HepG2 (cell line): ENCODE data around the gene SNED1. TPM values are rescaled to one million over a fixed set of nuclear protein-coding genes. Genes with fewer than 3 reads are reported as not detected.

Experiments used
- ATAC-seq: fragments of 200-7000 bp; cut with Tn5 transposase; 3 replicates; pipeline ENCODE4 v1.9.1; 2020; ENCODE audit warnings: mild to moderate bottlenecking, moderate library complexity
- BruUV-seq: library from RNA; stranded (reverse); fragments of 400-500 nt; replicated peaks from 2 replicates; lab custom pipeline; 2021; lab: Mats Ljungman, UMichigan
- CTCF ChIA-PET: fragments of 300-600 bp; formaldehyde crosslinking; extraction: SDS; loops from one replicate; lab custom pipeline; 2021; ENCODE audit warnings: low total read pairs, inconsistent platforms, low intra/inter-chr PET ratio; lab: Yijun Ruan, JAX
- POLR2A ChIA-PET: fragments of 350-600 bp; sonication (Branson Sonifier 250); formaldehyde crosslinking; loops from one replicate; lab custom pipeline; 2020; ENCODE audit warnings: antibody characterized with exemption, inconsistent platforms; lab: Yijun Ruan, JAX
- DNase-seq: peaks from one replicate; pipeline ENCODE4 v3.0.0-alpha.2; 2015; ENCODE audit warnings: low spot score
- FAIRE-seq: peaks from 3 replicates; lab custom pipeline; 2011; peaks lifted over from hg19 to GRCh38; lab: Jason Lieb, UNC
- H2AFZ ChIP-seq: one replicate; pipeline ENCODE4 v1.6.1; 2011; ENCODE audit warnings: low read length, inconsistent platforms
- H3K27ac ChIP-seq: fragments of 300-600 bp; 3 replicates; pipeline ENCODE4 v1.8.0; 2011; ENCODE audit warnings: mixed run types, mild to moderate bottlenecking, mixed read lengths, low read length, inconsistent platforms; ENCODE audit not compliant: insufficient read depth; ENCODE audit errors: extremely low read length
- H3K27me3 ChIP-seq, 2 experiments: fragments of 200-600 bp in 1 of 2; 2 replicates in 1 of 2; 3 replicates in 1 of 2; pipeline versions ENCODE4 v1.6.0 to v1.8.0; 2011; ENCODE audit warnings: low read length in 2 of 2, mild to moderate bottlenecking in 2 of 2, moderate library complexity in 2 of 2, inconsistent platforms in 1 of 2; ENCODE audit not compliant: insufficient read depth in 2 of 2, control insufficient read depth in 1 of 2
- H3K36me3 ChIP-seq, 2 experiments: fragments of 200-600 bp in 1 of 2; replicated peaks in 1 of 2; 2 replicates in 1 of 2; 3 replicates in 1 of 2; pipeline versions ENCODE4 v1.5.1 to v1.8.0; 2011; ENCODE audit warnings: low read length in 2 of 2, inconsistent platforms in 1 of 2; ENCODE audit not compliant: insufficient read depth in 2 of 2, control insufficient read depth in 1 of 2
- H3K4me1 ChIP-seq: 2 replicates; pipeline ENCODE4 v1.5.1; 2012; ENCODE audit warnings: low read length, inconsistent platforms; ENCODE audit not compliant: insufficient read depth
- H3K4me2 ChIP-seq: 2 replicates; pipeline ENCODE4 v1.6.0; 2011; ENCODE audit warnings: low read depth, low read length, inconsistent platforms
- H3K4me3 ChIP-seq, 3 experiments: fragments of 200-600 bp in 1 of 3; sonication (generic), shearing (Covaris generic) in 1 of 3; replicated peaks in 1 of 3; 2 replicates each; pipeline ENCODE4 v1.5.1; 2011 to 2016; ENCODE audit warnings: low read length in 3 of 3, inconsistent platforms in 2 of 3, low read depth in 2 of 3, mild to moderate bottlenecking in 2 of 3, control low read depth in 1 of 3, mixed read lengths in 1 of 3; ENCODE audit not compliant: insufficient read depth in 1 of 3
- H3K79me2 ChIP-seq: one replicate; pipeline ENCODE4 v1.6.1; 2011; ENCODE audit warnings: low read length, inconsistent platforms; ENCODE audit not compliant: insufficient read depth
- H3K9ac ChIP-seq: 2 replicates; pipeline ENCODE4 v1.6.0; 2011; ENCODE audit warnings: mild to moderate bottlenecking, low read depth, low read length, inconsistent platforms; ENCODE audit not compliant: insufficient read depth
- H3K9me3 ChIP-seq: 2 replicates; pipeline ENCODE4 v1.5.1; 2012; ENCODE audit warnings: mild to moderate bottlenecking, low read length
- H4K20me1 ChIP-seq: 2 replicates; pipeline ENCODE4 v1.6.0; 2011; ENCODE audit warnings: inconsistent platforms, mild to moderate bottlenecking, low read length, moderate library complexity; ENCODE audit not compliant: insufficient read depth
- CENPX ChIP-seq: sonication (generic); formaldehyde crosslinking; IDR thresholded peaks from 2 replicates; pipeline ENCODE4 v1.9.0; 2021; ENCODE audit warnings: mild to moderate bottlenecking, missing genetic modification reagents, moderate library complexity
- EHMT2 ChIP-seq: fragments of 200-600 bp; sonication (generic); IDR thresholded peaks from 2 replicates; pipeline ENCODE4 v1.7.0; 2017; ENCODE audit warnings: antibody characterized with exemption, low read depth, low read length, borderline replicate concordance
- GLI4 ChIP-seq: sonication (generic); formaldehyde crosslinking; IDR thresholded peaks from 2 replicates; pipeline ENCODE4 v1.5.1; 2020; ENCODE audit warnings: missing genetic modification reagents, mild to moderate bottlenecking, moderate library complexity, borderline replicate concordance
- KAT7 ChIP-seq: IDR thresholded peaks from 2 replicates; pipeline ENCODE4 v1.6.1; 2018; ENCODE audit warnings: borderline replicate concordance, missing compliant biosample characterization
- MTF2 ChIP-seq: sonication (generic); formaldehyde crosslinking; IDR thresholded peaks from 2 replicates; pipeline ENCODE4 v1.5.0; 2020; ENCODE audit warnings: missing genetic modification reagents, borderline replicate concordance
- POGZ ChIP-seq: sonication (generic); formaldehyde crosslinking; IDR thresholded peaks from 2 replicates; pipeline ENCODE4 v1.4.0; 2020; ENCODE audit warnings: mild to moderate bottlenecking, missing genetic modification reagents
- SNAI1 ChIP-seq: sonication (generic); formaldehyde crosslinking; IDR thresholded peaks from 2 replicates; pipeline ENCODE4 v1.5.0; 2020; ENCODE audit warnings: mild to moderate bottlenecking, missing genetic modification reagents, borderline replicate concordance
- USF2 ChIP-seq, 2 experiments: sonication (generic) in 1 of 2; formaldehyde crosslinking in 1 of 2; IDR thresholded peaks; 2 replicates each; pipeline versions ENCODE4 v1.5.1 to v1.6.1; 2011 to 2020; ENCODE audit warnings: borderline replicate concordance in 1 of 2, low read depth in 1 of 2, low read length in 1 of 2, mild to moderate bottlenecking in 1 of 2, missing genetic modification reagents in 1 of 2, moderate library complexity in 1 of 2
- YEATS2 ChIP-seq: sonication (generic); formaldehyde crosslinking; IDR thresholded peaks from 2 replicates; pipeline ENCODE4 v1.4.0; 2020; ENCODE audit warnings: missing genetic modification reagents, borderline replicate concordance
- ZBTB4 ChIP-seq: sonication (generic); formaldehyde crosslinking; IDR thresholded peaks from 2 replicates; pipeline ENCODE4 v1.4.0; 2020; ENCODE audit warnings: missing genetic modification reagents, mild to moderate bottlenecking, borderline replicate concordance
- ZC3H4 ChIP-seq: sonication (generic); formaldehyde crosslinking; IDR thresholded peaks from 2 replicates; pipeline ENCODE4 v1.4.0; 2020; ENCODE audit warnings: missing genetic modification reagents, borderline replicate concordance
- ZNF543 ChIP-seq: sonication (generic); formaldehyde crosslinking; IDR thresholded peaks from 2 replicates; pipeline ENCODE4 v1.4.0; 2020; ENCODE audit warnings: mild to moderate bottlenecking, missing genetic modification reagents
- WGBS: methylation state at CpG from one replicate; pipeline ENCODE4 v1.1.6; 2017; ENCODE audit warnings: low lambda C conversion rate; 5-methylcytosine and 5-hydroxymethylcytosine counted together
- in situ Hi-C: cut with HindIII; loops from 2 replicates; pipeline ENCODE4 v1.10.0; 2017; ENCODE audit warnings: low pct_unique_long_range_greater_than_20kb; ENCODE audit not compliant: extremely low pct_ligation_motif_present
- intact Hi-C: fragments of 100-400 bp; cut with micrococcal nuclease; formaldehyde crosslinking; loops from one replicate; pipeline ENCODE4 v1.10.0; 2022; ENCODE audit not compliant: unreplicated experiment
- polyA plus RNA-seq, 8 experiments: library from polyadenylated mRNA; depleted of rRNA in 3 of 8; stranded (reverse) in 7 of 8; unstranded in 1 of 8; fragments of >200 nt; fragmentation: Illumina TruSeq in 4 of 8; extraction: Trizol in 4 of 8; gene quantifications; 2 replicates each; pipeline versions ENCODE4 v1.2.1 to v1.2.3, GENCODE V29; 2011 to 2016; ENCODE audit warnings: low read depth in 4 of 8, missing spikeins in 1 of 8, mixed read lengths in 1 of 8; ENCODE audit not compliant: insufficient read depth in 1 of 8
- total RNA-seq, 5 experiments: library from RNA; depleted of rRNA; stranded (reverse); fragments of >200 nt; fragmentation: Illumina TruSeq; extraction: Trizol; gene quantifications; 2 replicates each; pipeline ENCODE4 v1.2.3, GENCODE V29; 2016; ENCODE audit warnings: low read depth in 1 of 5
- TF ChIP-seq, protein P1 (sequence below): sonication (generic); formaldehyde crosslinking; IDR thresholded peaks from 2 replicates; pipeline ENCODE4 v1.5.0; 2020; ENCODE audit warnings: mild to moderate bottlenecking, missing genetic modification reagents

The SNED1 gene
- total and polyA plus RNA-seq, 2 of the 13 experiments (the other 11 are each of a cell fraction or from before 2014, with no cell fraction given): 0.15 to 0.65 TPM

DNA sequence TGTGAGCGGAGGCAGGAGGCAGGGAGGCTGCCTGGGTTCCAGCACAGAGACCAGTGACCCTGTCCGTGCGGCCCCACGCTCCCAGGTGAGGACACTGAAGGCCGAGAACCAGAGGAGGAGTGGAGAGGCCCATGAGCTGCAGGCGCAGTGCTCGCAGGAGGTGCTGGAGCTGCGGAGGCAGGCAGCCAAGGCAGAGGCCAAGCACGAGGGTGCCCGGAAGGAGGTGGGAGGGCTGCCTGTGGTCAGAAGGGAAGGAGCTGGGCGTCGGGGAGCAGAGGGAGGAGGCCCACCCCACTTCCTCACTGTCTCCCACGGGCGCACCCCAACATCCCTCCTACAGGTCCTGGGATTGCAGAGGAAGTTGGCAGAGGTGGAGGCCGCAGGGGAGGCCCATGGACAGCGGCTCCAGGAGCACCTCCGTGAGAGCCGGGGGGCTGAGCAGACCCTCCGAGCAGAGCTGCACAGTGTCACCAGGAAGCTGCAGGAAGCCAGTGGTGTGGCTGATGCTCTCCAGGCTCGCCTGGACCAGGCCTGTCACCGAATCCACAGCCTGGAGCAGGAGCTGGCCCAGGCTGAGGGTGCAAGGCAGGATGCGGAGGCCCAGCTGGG, 33.0 kb upstream of the SNED1 start (continued):
- TF ChIP-seq KAT7 (CRISPR knock-in tag): no peak
- TF ChIP-seq, all 625 proteins: peak for 9

DNA sequence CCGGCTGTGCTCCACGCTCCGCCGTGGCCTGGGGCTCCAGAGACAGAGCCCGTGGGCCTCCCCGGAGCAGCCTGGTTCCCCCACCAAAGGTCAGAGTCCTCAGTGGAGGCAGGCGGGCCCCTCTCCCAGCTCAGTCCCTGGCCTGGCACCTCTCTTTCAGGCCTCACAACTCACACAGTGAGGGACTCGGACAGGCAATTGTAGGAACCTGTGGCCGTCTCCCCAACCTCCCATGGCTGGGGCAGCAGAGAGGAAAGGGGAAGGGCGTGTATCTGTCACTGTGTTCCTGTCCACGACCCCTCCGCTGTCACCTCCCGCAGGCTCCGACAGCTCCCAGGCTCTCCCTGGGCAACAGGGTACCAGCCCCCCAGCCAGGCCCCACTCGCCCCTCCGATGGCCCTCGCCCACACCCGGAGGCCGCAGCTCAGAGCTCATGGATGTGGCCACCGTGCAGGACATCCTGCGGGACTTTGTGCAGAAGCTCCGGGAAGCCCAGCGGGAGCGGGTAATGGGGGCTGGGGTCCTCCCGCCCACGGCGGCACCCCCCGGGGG, 32.4 kb upstream of the SNED1 start:
- no peak for FAIRE-seq
- 16% methylated on average over 18 of the region's 28 CpGs for WGBS
- TF ChIP-seq POGZ (CRISPR knock-in tag): no peak
- 0 out of 2 replicates have a peak, but pooled peaks have one; percentile 67 for TF ChIP-seq SNAI1 (CRISPR knock-in tag)
- TF ChIP-seq EHMT2: no peak
- no peak for TF ChIP-seq CENPX (CRISPR knock-in tag)
- no peak for TF ChIP-seq YEATS2 (CRISPR knock-in tag)
- no peak for TF ChIP-seq ZC3H4 (CRISPR knock-in tag)
- TF ChIP-seq ZNF543 (CRISPR knock-in tag): peak; percentile 70; the same call in 1 of the 2 replicates
- TF ChIP-seq, protein P1, sequence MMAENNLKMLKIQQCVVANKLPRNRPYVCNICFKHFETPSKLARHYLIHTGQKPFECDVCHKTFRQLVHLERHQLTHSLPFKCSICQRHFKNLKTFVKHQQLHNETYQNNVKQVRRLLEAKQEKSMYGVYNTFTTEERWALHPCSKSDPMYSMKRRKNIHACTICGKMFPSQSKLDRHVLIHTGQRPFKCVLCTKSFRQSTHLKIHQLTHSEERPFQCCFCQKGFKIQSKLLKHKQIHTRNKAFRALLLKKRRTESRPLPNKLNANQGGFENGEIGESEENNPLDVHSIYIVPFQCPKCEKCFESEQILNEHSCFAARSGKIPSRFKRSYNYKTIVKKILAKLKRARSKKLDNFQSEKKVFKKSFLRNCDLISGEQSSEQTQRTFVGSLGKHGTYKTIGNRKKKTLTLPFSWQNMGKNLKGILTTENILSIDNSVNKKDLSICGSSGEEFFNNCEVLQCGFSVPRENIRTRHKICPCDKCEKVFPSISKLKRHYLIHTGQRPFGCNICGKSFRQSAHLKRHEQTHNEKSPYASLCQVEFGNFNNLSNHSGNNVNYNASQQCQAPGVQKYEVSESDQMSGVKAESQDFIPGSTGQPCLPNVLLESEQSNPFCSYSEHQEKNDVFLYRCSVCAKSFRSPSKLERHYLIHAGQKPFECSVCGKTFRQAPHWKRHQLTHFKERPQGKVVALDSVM: peak; percentile 22
- 0 out of 2 replicates have a peak, but pooled peaks have one; percentile 59 for TF ChIP-seq GLI4 (CRISPR knock-in tag)
- no peak for TF ChIP-seq ZBTB4 (CRISPR knock-in tag)
- no peak for TF ChIP-seq MTF2 (CRISPR knock-in tag)
- no peak for TF ChIP-seq USF2 (IDR thresholded peaks at IDR 0.05; ENCODE audit: low read depth, low read length)
- no peak for TF ChIP-seq USF2 (CRISPR knock-in tag; IDR thresholded peaks at IDR 0.05; ENCODE audit: borderline replicate concordance)

More for the DNA sequence above, 32.4 kb upstream of the SNED1 start:
- CTCF ChIA-PET: no interaction called here
- Histone ChIP-seq H4K20me1 (no peaks in the 10 kb centered on the region), H3K9ac (peak overlapping the region; percentile 72), H3K79me2 (no peaks in the 10 kb centered on the region), H3K4me1 (peaks cover 87% of the 10 kb centered on the region), H3K36me3 (no peaks in the 10 kb centered on the region), H3K27ac (peak overlapping the region; percentile 2), H3K4me2 (peak overlapping the region; percentile 93), H2AFZ (no peak overlapping the region), H3K4me3 (peak overlapping the region; percentile 56 to 85 (median 58)), H3K27me3 (peaks cover 2 to 7% of the 10 kb centered on the region in 2 experiments; a peak in 3 of 5 replicates), H3K9me3 (no peaks in the 10 kb centered on the region)
- DNase-seq (no peak), ATAC-seq (no peak)
- intact Hi-C loops: no loop called here
- BruUV-seq: no TSS peak
- POLR2A ChIA-PET: interaction anchor here (0.7 to 2.3 kb wide), 5 partner anchors 8 to 52 kb away, joined by 3 to 10 read pairs (median 3); no protein-coding TSS in a partner anchor
- in situ Hi-C loops: no loop called here
